Measurements from ENCODE around the gene ATXN10. TPM values are rescaled to one million over a fixed set of nuclear protein-coding genes. Genes with fewer than 3 reads are reported as not detected.

The ATXN10 gene
- total and polyA plus RNA-seq, 2 of the 13 experiments (the other 11 are each of a cell fraction or from before 2014, with no cell fraction given), result 60.1 to 194 TPM

GRCh38 chr22:45804319-45804985, 132.8 kb downstream of the ATXN10 start:
- BruUV-seq (replicated peaks), result no TSS peak
- DNase-seq (ENCODE audit: low spot score) (no peak), ATAC-seq (no peak), FAIRE-seq (no peak)
- Histone ChIP-seq H3K9ac (ENCODE audit: insufficient read depth, low read depth, low read length) (no peak overlapping the region), H3K36me3 (replicated peaks in 1 of 2; ENCODE audit: control insufficient read depth in 1 of 2, insufficient read depth in 2 of 2, low read length in 2 of 2) (peaks cover 5 to 33% of the 10 kb centered on the region in 2 experiments; a peak in 3 of 5 replicates), H3K9me3 (ENCODE audit: low read length) (no peaks in the 10 kb centered on the region), H3K4me2 (ENCODE audit: low read depth, low read length) (no peak overlapping the region), H2AFZ (ENCODE audit: low read length) (no peak overlapping the region), H3K4me1 (ENCODE audit: insufficient read depth, low read length) (no peaks in the 10 kb centered on the region), H3K4me3 (replicated peaks in 1 of 3; ENCODE audit: insufficient read depth in 1 of 3, low read depth in 2 of 3, low read length in 3 of 3) (no peak overlapping the region), H4K20me1 (ENCODE audit: insufficient read depth, low read length) (no peaks in the 10 kb centered on the region), H3K27me3 (ENCODE audit: control insufficient read depth in 1 of 2, insufficient read depth in 2 of 2, low read length in 2 of 2) (no peaks in the 10 kb centered on the region), H3K27ac (ENCODE audit: extremely low read length, insufficient read depth, low read length) (no peak overlapping the region), H3K79me2 (ENCODE audit: insufficient read depth, low read length) (no peaks in the 10 kb centered on the region)
- intact Hi-C loops (cut with micrococcal nuclease; ENCODE audit: unreplicated experiment) (no loop called here), in situ Hi-C loops (cut with HindIII; ENCODE audit: extremely low pct_ligation_motif_present, low pct_unique_long_range_greater_than_20kb) (no loop called here)
- TF ChIP-seq HNRNPH1 (optimal IDR thresholded peaks at IDR 0.05; ENCODE audit: low read depth, low read length) (no peak), ZBED4 (CRISPR knock-in tag; IDR thresholded peaks at IDR 0.05; ENCODE audit: borderline replicate concordance) (no peak), LBX2 (CRISPR knock-in tag; IDR thresholded peaks at IDR 0.05; ENCODE audit: borderline replicate concordance) (no peak), ZNF10 (CRISPR knock-in tag; IDR thresholded peaks at IDR 0.05; ENCODE audit: borderline replicate concordance, low read depth) (no peak)
- POLR2A ChIA-PET, result no interaction called here
- CTCF ChIA-PET (ENCODE audit: low intra/inter-chr PET ratio, low total read pairs), result no interaction called here
- 96% methylated on average over 6 of the region's 6 CpGs for WGBS (ENCODE audit: low lambda C conversion rate)

Data from HepG2 (cell line).